ENCODE measurements around the gene C19orf25.

C19orf25 gene

GRCh38 chr19:1460033-1460995 lies 18.7 kb downstream of the C19orf25 start:
- no peak for DNase-seq

- no peak for DNase-seq
These were observed 19.5 kb downstream of the C19orf25 start for GRCh38 chr19:1459479-1459878.

- no peak for DNase-seq
These were observed 21.1 kb downstream of the C19orf25 start for GRCh38 chr19:1457892-1458291.

- DNase-seq = no peak
These were observed 21.8 kb downstream of the C19orf25 start for GRCh38 chr19:1457031-1457739.

- no peak for DNase-seq
These were observed 22.7 kb downstream of the C19orf25 start for GRCh38 chr19:1456121-1456900.

GRCh38 chr19:1455336-1456120 lies 23.5 kb downstream of the C19orf25 start:
- peak; percentile 81 for DNase-seq

GRCh38 chr19:1455002-1455335 lies 24.0 kb downstream of the C19orf25 start:
- no peak for DNase-seq

GRCh38 chr19:1453525-1454364 lies 25.3 kb downstream of the C19orf25 start:
- no peak for DNase-seq

GRCh38 chr19:1452802-1453524 lies 26.1 kb downstream of the C19orf25 start:
- DNase-seq = no peak

GRCh38 chr19:1451916-1452801 lies 26.9 kb downstream of the C19orf25 start:
- no peak for DNase-seq

GRCh38 chr19:1450735-1451731 lies 28.0 kb downstream of the C19orf25 start:
- DNase-seq = no peak

GRCh38 chr19:1449467-1450442 lies 29.3 kb downstream of the C19orf25 start, which contains the start of gene APC2:
Gene APC2 (plus strand): TSS chr19:1450121. CDS start chr19:1453002, 2,881 bp downstream.
- DNase-seq = no peak

GRCh38 chr19:1447944-1448343 lies 31.1 kb downstream of the C19orf25 start:
- DNase-seq = no peak

- no peak for DNase-seq
These were observed 31.5 kb downstream of the C19orf25 start for GRCh38 chr19:1447504-1447903.

- DNase-seq = no peak
These were observed 32.1 kb downstream of the C19orf25 start for GRCh38 chr19:1446713-1447481.
